HG03457 (cell line): Measurements from ENCODE around the gene TPRA1.

Source experiments
- ATAC-seq: cut with Tn5 transposase; IDR thresholded peaks from one replicate; pipeline ENCODE4 v1.9.1; 2021; ENCODE audit warnings: moderate number of reproducible peaks; ENCODE audit not compliant: unreplicated experiment

TPRA1 gene

DNA sequence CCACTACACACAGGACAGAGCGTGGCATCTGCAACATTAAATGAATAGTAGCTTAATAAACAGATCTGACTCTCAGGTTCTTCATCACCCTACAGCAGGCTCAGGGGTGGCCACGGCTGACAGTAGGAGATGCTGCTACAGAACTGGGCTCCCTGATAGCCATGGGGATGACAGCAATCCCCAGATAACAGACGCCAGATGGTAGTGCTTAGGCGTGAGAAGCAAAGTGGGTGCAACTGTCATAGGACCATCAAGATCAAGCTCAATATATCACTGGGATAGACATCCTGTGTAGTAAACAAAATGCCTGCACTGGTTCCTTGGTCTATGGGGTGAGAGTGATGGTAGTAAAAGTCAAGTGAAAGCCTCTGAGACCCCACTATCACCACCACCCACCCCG, 2.6 kb upstream of the TPRA1 start:
- ATAC-seq = no peak

- peak; percentile 12 for ATAC-seq
Observed at GRCh38 chr3:127590282-127590592, 296 bp downstream of the TPRA1 start.

DNA sequence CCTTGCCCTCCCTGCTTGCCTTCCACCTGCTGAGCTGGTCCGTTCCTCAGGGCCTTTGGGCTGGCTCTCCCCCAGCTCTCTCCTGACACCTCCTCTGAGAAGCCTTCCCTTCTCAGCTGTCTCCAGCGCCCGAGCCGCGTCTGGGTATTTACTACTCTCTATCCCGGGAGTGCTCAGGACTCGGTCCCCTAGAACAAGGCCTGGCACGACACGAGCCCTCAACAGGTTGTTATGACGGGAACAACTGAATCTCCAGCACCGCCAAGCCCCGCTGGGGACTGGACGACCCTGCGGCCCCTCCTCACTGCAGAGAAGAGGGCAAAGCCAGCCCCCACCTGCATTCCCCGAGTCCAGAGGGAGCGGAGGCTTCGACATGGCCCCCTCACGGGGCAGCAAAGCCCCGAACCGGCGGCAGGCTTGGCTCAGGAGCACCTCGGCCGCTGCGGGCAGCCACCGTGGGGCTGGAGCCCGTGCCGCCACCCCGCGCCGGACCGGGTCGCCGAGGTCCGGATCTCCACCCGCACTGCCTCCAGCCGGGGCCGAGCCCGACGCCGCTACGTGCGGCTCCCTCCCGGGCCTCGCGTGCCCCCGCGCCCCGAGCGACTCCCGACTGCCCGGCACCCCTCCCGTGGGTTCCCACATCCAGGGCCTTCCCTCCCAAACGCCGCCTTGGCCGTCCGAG, 792 bp downstream of the TPRA1 start:
- ATAC-seq = no peak

DNA sequence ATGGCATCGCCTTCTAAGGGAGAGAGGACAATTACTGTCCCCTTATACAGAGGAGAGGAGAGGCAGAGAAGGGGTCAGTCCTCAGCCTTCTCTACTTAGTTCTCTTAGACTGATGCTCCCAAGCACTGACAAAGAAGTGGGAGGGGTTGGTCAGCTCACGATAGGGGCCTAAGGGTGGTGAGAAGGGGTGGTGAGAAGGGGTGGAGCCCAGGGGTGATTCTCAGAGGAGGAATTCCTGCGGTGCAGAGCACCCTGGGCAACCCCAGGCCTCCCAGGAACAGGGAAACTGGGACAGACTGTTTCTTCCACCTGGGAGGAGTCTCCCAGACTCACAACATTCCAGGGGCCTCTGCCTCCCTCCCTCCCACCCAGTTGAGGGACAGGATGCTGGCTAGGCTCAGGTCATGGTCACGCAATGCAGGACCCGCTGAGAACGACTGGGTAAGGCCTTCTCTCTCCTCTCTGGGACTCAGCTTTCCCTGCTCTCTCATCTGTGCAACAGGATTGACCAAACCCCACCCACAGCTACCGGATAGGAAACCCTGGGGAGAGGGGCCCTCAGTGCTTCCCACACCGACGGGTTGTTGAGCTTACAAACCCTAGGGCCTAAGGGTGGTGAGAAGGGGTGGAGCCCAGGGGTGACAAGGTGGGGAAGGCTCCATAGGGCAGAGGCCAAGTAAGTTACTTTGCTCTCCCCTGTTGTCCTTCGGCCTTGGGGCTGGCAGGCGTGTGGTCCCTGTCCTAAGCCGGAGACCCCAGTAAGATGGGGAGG, 1.5 kb downstream of the TPRA1 start:
- ATAC-seq = no peak

DNA sequence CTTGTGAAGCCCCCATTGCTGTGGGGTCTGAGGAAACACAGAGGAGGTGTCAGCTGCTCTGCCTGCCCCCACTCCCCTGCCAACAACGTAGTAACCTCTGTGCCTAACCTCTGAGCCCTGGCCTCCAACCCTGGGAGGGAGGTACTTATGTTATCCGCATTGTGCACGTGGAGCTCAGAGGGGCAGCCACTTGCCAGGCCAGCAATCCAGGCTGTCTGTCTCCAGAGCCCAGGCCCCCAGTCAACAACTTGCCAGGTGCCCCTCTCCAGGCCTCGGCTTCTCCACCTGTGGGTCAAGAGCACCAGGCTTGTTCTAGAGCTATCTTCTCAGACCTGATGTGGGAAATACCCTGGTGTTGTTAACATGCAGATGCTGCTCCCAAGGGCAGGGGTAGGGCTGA, 2.7 kb downstream of the TPRA1 start:
- no peak for ATAC-seq

DNA sequence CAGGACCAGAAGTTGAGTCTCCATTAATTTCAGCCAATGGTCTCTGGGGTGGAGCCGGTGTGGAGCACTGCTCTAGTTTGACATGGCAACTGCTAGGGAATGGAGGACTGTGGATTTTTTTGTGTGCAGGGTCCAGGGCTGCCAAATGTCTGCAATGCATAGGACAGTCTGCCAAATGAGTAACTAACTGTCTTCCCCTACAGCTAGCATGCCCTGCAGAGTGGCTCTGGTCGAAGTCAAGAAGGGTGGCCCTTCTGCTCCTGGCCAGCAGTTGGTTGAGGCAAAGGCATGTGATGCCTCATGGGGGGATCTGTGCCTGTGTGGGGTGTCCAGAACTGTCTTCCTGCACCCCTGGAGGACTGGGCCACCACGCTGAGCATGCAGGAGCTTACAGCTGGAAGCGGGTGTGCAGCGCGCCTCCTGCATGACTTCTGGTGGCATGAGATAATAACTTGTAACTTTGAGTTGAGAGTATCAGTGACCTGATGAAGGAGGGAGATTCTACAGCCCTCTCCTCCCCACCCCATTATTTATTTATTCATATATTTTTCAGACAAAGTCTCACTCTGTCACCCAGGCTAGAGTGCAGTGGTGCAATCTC, 4.6 kb downstream of the TPRA1 start:
- no peak for ATAC-seq

GRCh38 chr3:127585163-127585812, 5.2 kb downstream of the TPRA1 start:
- no peak for ATAC-seq

GRCh38 chr3:127584734-127585133, 5.8 kb downstream of the TPRA1 start:
- no peak for ATAC-seq

DNA sequence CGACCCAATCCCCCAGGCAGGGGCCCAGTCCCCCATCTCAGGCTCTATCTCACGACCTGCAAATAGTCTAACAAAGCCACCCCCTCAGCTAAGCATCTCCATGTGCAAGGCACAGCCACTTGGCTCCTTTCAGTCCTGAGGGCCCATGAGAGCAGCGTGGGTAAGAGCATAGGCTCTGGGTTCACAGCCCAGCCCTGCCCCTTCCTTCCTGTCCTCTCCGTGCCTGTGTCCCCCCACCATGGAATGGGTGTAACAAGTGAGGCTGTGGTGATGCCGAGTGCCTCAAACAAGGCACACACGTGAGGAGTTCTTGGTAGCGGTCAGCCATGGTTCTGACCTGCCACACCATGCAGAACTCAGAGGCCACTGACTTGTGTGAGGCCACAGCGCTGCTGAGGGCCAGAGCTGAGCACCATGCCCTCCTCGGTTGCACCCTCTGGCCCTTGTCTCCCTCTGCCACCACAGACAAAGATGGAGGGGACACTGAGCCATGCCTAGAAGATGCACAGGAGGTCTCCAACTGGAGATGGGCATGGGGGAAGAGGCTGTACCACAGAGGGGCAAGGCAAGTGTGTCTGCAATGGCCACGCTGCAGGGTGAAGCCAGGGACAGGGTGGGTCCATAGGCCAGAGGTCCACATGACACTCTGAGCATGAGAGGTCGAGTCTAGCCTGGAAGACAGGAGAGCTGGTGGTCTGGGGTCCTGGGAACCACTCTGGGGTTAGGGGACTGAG, 10.0 kb downstream of the TPRA1 start:
- no peak for ATAC-seq

DNA sequence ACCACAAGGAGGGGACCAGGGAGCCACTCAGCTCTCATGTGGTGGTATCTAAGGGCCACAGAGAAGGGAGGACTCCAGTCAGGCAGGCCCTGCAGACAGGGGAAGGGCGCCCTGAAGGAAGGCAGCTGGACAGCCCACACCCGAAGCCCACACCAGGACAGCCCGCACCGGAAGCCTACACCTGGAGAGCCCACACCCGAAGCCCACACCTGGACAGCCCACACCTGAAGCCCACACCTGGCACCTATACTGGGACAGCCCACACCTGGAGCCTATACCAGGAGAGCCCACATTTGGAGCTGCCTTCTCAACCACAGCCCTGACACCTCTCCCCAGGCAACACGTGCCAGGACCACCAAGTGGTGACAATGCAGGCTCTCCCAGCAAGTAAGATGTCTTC, 11.7 kb downstream of the TPRA1 start:
- ATAC-seq = no peak

- no peak for ATAC-seq
Observed at GRCh38 chr3:127578168-127578567, 12.4 kb downstream of the TPRA1 start.

DNA sequence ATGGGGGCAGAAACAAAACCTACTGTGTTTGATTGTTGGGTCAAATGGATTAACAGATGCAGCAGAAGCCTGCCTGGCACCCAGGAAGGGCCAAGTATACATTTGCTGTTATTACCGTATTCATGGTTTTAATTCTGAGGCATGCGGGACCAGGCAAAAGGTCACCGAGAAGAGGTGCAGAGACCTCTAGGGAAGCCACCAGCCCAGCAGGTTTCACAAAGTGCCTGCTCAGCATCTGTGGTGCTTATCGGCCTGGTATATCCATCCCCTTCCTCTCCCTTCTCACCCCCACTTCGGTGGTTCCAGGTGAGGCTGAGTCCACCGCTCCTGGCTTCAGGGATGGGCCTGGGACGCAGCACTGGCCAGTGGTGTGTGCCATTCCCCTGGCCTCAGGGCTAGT, 13.1 kb downstream of the TPRA1 start:
- no peak for ATAC-seq

GRCh38 chr3:127574880-127575878, 15.4 kb downstream of the TPRA1 start:
- ATAC-seq = peak; percentile 46

DNA sequence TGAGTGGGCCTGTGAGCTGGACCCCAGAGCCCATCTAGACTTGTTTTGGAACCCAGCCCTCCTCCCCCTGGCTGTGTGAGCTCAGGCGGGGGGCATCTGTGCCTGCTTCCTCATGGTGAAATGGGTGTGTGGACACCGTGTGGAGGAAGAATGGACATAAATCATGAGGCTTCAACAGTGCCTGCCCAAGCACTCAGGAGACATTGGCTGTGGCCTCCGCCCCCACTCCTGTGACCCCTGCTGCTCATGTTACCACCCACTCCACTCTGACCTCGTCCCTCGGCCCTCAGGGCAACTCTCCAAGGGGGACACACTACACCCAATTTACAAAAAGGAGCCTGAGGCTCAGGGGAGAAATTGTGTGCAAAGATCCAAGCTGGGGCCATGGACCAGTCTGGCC, 16.6 kb downstream of the TPRA1 start:
- no peak for ATAC-seq

GRCh38 chr3:127573401-127573800, 17.1 kb downstream of the TPRA1 start:
- ATAC-seq = no peak

GRCh38 chr3:127572735-127573134, 17.8 kb downstream of the TPRA1 start:
- no peak for ATAC-seq

DNA sequence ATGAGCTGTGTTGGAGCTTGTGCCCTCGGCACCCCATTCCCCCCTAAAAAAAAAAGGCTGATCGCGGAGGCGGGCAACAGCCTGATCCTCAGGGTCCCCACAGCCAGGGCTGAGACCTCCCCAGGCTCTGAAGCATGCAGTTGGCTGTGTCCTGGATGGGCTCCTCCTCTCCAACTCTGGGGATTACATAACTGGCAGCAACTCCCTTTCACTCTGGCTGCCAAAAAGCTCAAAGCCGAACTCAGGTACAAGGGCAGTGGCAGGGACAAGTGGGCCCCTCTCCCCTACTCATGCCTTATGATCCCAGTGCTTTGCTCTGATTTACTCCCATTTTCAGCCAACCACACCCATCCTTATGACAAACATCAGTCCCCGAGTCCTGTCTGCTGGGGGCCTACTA, 18.3 kb downstream of the TPRA1 start:
- ATAC-seq = no peak

DNA sequence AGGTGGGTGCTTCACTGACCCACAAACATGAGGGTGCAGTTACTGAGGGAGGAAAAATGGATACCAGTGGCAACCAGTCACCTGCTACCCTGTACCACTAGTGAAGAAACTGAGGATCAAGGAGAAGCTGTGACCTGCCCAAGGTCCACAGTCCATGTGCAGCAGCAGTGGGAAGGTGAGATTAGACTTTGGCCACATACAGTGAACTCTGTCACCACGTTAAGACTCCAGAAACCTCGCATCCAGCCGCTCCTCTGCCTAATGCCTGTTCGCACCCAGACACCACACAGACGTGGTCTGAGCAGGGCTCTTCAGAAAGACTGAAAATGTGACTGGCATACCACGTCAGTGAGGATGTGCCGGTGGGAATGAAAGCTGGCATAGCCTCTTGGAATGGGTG, 20.0 kb downstream of the TPRA1 start:
- ATAC-seq = no peak

GRCh38 chr3:127569160-127569559, 21.4 kb downstream of the TPRA1 start:
- ATAC-seq = no peak

DNA sequence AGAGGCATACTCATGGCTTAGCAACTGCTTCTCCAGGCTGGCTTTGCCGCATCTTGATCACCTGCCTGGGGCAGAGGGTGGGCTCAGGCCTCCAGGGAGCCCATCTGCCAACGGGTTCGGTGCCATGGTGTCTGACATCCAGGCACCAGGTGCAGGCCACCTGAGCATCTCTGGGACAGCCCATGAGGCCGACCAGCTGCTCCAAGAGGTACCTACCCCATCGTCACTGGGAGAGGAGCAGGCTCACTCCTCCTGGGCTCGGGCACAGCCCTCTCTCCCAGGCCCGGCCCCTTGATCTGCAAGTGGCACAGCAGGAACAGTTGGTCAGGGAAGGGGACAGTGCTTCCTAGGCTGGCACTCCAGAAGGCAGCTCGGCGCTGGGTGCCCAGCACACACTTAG, 21.9 kb downstream of the TPRA1 start:
- ATAC-seq = no peak
